H9 (cell line): ENCODE results near the gene C1QB. TPM values are rescaled to one million over a fixed set of nuclear protein-coding genes. Genes with fewer than 3 reads are reported as not detected.

Experiments
- DNase-seq: peaks from one replicate; pipeline ENCODE4 v3.0.0-alpha.2; 2017
- H2AFZ ChIP-seq: one replicate; pipeline ENCODE4 v1.6.1; 2013; ENCODE audit warnings: mild to moderate bottlenecking, low read length, control low read depth, moderate library complexity
- H2AK5ac ChIP-seq: 2 replicates; pipeline ENCODE4 v1.6.1; 2013; ENCODE audit warnings: low read length, control low read depth, mixed read lengths; ENCODE audit not compliant: insufficient read length
- H2BK120ac ChIP-seq: one replicate; pipeline ENCODE4 v1.6.1; 2013; ENCODE audit warnings: low read depth, mild to moderate bottlenecking, low read length, control low read depth, inconsistent platforms; ENCODE audit not compliant: poor library complexity, severe bottlenecking
- H2BK12ac ChIP-seq: 2 replicates; pipeline ENCODE4 v1.6.1; 2013; ENCODE audit warnings: low read length, control low read depth, mixed read lengths, low read depth; ENCODE audit not compliant: insufficient read length
- H2BK15ac ChIP-seq: 2 replicates; pipeline ENCODE4 v1.6.1; 2013; ENCODE audit warnings: low read depth, low read length, control low read depth
- H2BK20ac ChIP-seq: one replicate; pipeline ENCODE4 v1.6.1; 2013; ENCODE audit warnings: low read depth, mild to moderate bottlenecking, low read length, control low read depth, inconsistent platforms; ENCODE audit not compliant: poor library complexity, severe bottlenecking
- H2BK5ac ChIP-seq: 2 replicates; pipeline ENCODE4 v1.6.1; 2013; ENCODE audit warnings: low read length, control low read depth, mixed read lengths; ENCODE audit not compliant: insufficient read length
- H3K14ac ChIP-seq: 2 replicates; pipeline ENCODE4 v1.6.1; 2013; ENCODE audit warnings: low read length, control low read depth; ENCODE audit not compliant: insufficient read depth
- H3K18ac ChIP-seq: 2 replicates; pipeline ENCODE4 v1.6.1; 2013; ENCODE audit warnings: low read depth, mild to moderate bottlenecking, mixed read lengths, low read length, control low read depth; ENCODE audit not compliant: insufficient read length
- H3K23ac ChIP-seq: 2 replicates; pipeline ENCODE4 v1.6.1; 2013; ENCODE audit warnings: low read length, control low read depth, mixed read lengths, low read depth; ENCODE audit not compliant: insufficient read length
- H3K23me2 ChIP-seq: 2 replicates; pipeline ENCODE4 v1.6.1; 2013; ENCODE audit warnings: low read depth, mild to moderate bottlenecking, mixed read lengths, low read length, control low read depth; ENCODE audit not compliant: insufficient read length, poor library complexity, severe bottlenecking
- H3K27ac ChIP-seq: 2 replicates; pipeline ENCODE4 v1.5.1; 2013; ENCODE audit warnings: low read length, control low read depth, mixed read lengths, low read depth; ENCODE audit not compliant: insufficient read length
- H3K27me3 ChIP-seq: 2 replicates; pipeline ENCODE4 v1.6.1; 2013; ENCODE audit warnings: low read length, control low read depth, inconsistent platforms; ENCODE audit not compliant: insufficient read depth
- H3K4ac ChIP-seq: 2 replicates; pipeline ENCODE4 v1.6.1; 2013; ENCODE audit warnings: low read depth, mild to moderate bottlenecking, control low read depth, inconsistent platforms, low read length, moderate library complexity
- H3K4me1 ChIP-seq: 2 replicates; pipeline ENCODE4 v1.6.1; 2013; ENCODE audit warnings: low read length, control low read depth, inconsistent platforms; ENCODE audit not compliant: insufficient read depth
- H3K4me2 ChIP-seq: 2 replicates; pipeline ENCODE4 v1.6.1; 2013; ENCODE audit warnings: low read length, control low read depth, mixed read lengths; ENCODE audit not compliant: insufficient read length, insufficient read depth
- H3K56ac ChIP-seq: 2 replicates; pipeline ENCODE4 v1.6.1; 2013; ENCODE audit warnings: low read depth, mild to moderate bottlenecking, mixed read lengths, low read length, control low read depth; ENCODE audit not compliant: insufficient read length
- H3K79me1 ChIP-seq: 2 replicates; pipeline ENCODE4 v1.6.1; 2013; ENCODE audit warnings: low read depth, mild to moderate bottlenecking, moderate library complexity, low read length, control low read depth, inconsistent platforms; ENCODE audit not compliant: insufficient read depth, poor library complexity, severe bottlenecking
- H3K79me2 ChIP-seq: 2 replicates; pipeline ENCODE4 v1.6.1; 2013; ENCODE audit warnings: low read length, control low read depth, inconsistent platforms; ENCODE audit not compliant: insufficient read depth
- H3K9ac ChIP-seq: 2 replicates; pipeline ENCODE4 v1.6.1; 2013; ENCODE audit warnings: low read length, control low read depth, mixed read lengths; ENCODE audit not compliant: insufficient read length; ENCODE audit errors: extremely low read depth
- H3K9me3 ChIP-seq: one replicate; pipeline ENCODE4 v1.6.1; 2013; ENCODE audit warnings: low read depth, low read length, inconsistent platforms; ENCODE audit not compliant: control insufficient read depth
- H3T11ph ChIP-seq: one replicate; pipeline ENCODE4 v1.6.1; 2013; ENCODE audit warnings: mild to moderate bottlenecking, low read length, control low read depth, inconsistent platforms
- H4K20me1 ChIP-seq: one replicate; pipeline ENCODE4 v1.6.1; 2013; ENCODE audit not compliant: control insufficient read depth, insufficient read length, insufficient read depth
- H4K5ac ChIP-seq: 2 replicates; pipeline ENCODE4 v1.6.1; 2013; ENCODE audit warnings: low read depth, mild to moderate bottlenecking, mixed read lengths, low read length, control low read depth; ENCODE audit not compliant: insufficient read length
- H4K8ac ChIP-seq: replicated peaks from 2 replicates; pipeline ENCODE4 v1.6.1; 2013; ENCODE audit warnings: low read length, control low read depth, mixed read lengths, low read depth; ENCODE audit not compliant: insufficient read length
- H4K91ac ChIP-seq: 2 replicates; pipeline ENCODE4 v1.6.1; 2013; ENCODE audit warnings: low read depth, mild to moderate bottlenecking, moderate library complexity, mixed read lengths, low read length, control low read depth; ENCODE audit not compliant: insufficient read length
- H3K27ac Mint-ChIP-seq, 3 experiments: 2 replicates in 2 of 3; 3 replicates in 1 of 3; pipeline ENCODE4 v1.8.0; 2020 to 2021; ENCODE audit warnings: mixed read lengths in 3 of 3, mild to moderate bottlenecking in 1 of 3, moderate library complexity in 1 of 3
- H3K27me3 Mint-ChIP-seq: 2 replicates; pipeline ENCODE4 v1.8.0; 2021; ENCODE audit warnings: low read depth, mild to moderate bottlenecking, moderate library complexity, mixed read lengths
- H3K36me3 Mint-ChIP-seq, 3 experiments: 2 replicates in 2 of 3; 3 replicates in 1 of 3; pipeline ENCODE4 v1.8.0; 2020 to 2021; ENCODE audit warnings: low read depth in 3 of 3, mixed read lengths in 3 of 3; ENCODE audit not compliant: insufficient read depth in 1 of 3
- H3K4me1 Mint-ChIP-seq, 2 experiments: 2 replicates each; pipeline ENCODE4 v1.8.0; 2020; ENCODE audit warnings: mixed read lengths in 2 of 2
- H3K4me3 Mint-ChIP-seq, 2 experiments: 2 replicates in 1 of 2; 3 replicates in 1 of 2; pipeline ENCODE4 v1.8.0; 2020 to 2021; ENCODE audit warnings: mild to moderate bottlenecking in 2 of 2, mixed read lengths in 2 of 2, moderate library complexity in 1 of 2
- H3K9me3 Mint-ChIP-seq, 2 experiments: 2 replicates in 1 of 2; 3 replicates in 1 of 2; pipeline ENCODE4 v1.8.0; 2020; ENCODE audit warnings: mild to moderate bottlenecking in 2 of 2, mixed read lengths in 2 of 2, moderate library complexity in 1 of 2
- WGBS: extraction: QIAGEN DNeasy Blood & Tissue Kit; methylation state at CpG from one replicate; pipeline ENCODE4 v1.1.7; 2013; ENCODE audit warnings: missing lambda C conversion rate, low lambda C conversion rate, mixed read lengths; ENCODE audit not compliant: insufficient read length; ENCODE audit errors: extremely low coverage; 5-methylcytosine and 5-hydroxymethylcytosine counted together
- total RNA-seq: library from RNA; stranded (reverse); gene quantifications from 2 replicates; pipeline ENCODE4 v1.2.1, GENCODE V29; 2021
- TF ChIP-seq, protein P1 (sequence below): fragments of 200-600 bp; sonication (generic); conservative IDR thresholded peaks from 3 replicates; pipeline ENCODE4 v1.8.0; 2021; ENCODE audit warnings: antibody characterized with exemption, mild to moderate bottlenecking

Gene C1QB
- total RNA-seq, 1 experiment from 2014 or later = not detected

- no CpG with 5 or more reads among the region's 13 CpGs for WGBS
- no peak overlapping the region for H3K4me3 Mint-ChIP-seq
These were observed 25.2 kb downstream of the C1QB start for GRCh38 chr1:22677931-22678896.

More at GRCh38 chr1:22677931-22678896, 25.2 kb downstream of the C1QB start:
- Histone ChIP-seq H3K14ac (no peak overlapping the region), H2BK12ac (no peak overlapping the region), H2AK5ac (no peak overlapping the region), H4K5ac (no peak overlapping the region), H2BK5ac (no peak overlapping the region), H4K20me1 (no peaks in the 10 kb centered on the region), H3T11ph (no peak overlapping the region), H2BK15ac (no peak overlapping the region), H3K4me2 (no peak overlapping the region), H3K9me3 (no peaks in the 10 kb centered on the region), H3K4me1 (peaks cover 7% of the 10 kb centered on the region; the same call in 1 of the 2 replicates), H2BK120ac (no peak overlapping the region), H3K18ac (no peak overlapping the region), H3K4ac (no peak overlapping the region), H3K9ac (no peak overlapping the region), H3K79me2 (no peaks in the 10 kb centered on the region), H3K23me2 (no peaks in the 10 kb centered on the region), H4K8ac (no peak overlapping the region), H3K79me1 (no peaks in the 10 kb centered on the region), H4K91ac (no peak overlapping the region), H3K56ac (no peak overlapping the region), H2AFZ (no peak overlapping the region), H3K27ac (no peak overlapping the region), H3K23ac (no peak overlapping the region), H3K27me3 (no peaks in the 10 kb centered on the region), H2BK20ac (no peak overlapping the region)
- no peak overlapping the region; a peak in 1 of 7 replicates for H3K27ac Mint-ChIP-seq
- H3K9me3 Mint-ChIP-seq = no peaks in the 10 kb centered on the region
- DNase-seq = no peak
- TF ChIP-seq, protein P1, sequence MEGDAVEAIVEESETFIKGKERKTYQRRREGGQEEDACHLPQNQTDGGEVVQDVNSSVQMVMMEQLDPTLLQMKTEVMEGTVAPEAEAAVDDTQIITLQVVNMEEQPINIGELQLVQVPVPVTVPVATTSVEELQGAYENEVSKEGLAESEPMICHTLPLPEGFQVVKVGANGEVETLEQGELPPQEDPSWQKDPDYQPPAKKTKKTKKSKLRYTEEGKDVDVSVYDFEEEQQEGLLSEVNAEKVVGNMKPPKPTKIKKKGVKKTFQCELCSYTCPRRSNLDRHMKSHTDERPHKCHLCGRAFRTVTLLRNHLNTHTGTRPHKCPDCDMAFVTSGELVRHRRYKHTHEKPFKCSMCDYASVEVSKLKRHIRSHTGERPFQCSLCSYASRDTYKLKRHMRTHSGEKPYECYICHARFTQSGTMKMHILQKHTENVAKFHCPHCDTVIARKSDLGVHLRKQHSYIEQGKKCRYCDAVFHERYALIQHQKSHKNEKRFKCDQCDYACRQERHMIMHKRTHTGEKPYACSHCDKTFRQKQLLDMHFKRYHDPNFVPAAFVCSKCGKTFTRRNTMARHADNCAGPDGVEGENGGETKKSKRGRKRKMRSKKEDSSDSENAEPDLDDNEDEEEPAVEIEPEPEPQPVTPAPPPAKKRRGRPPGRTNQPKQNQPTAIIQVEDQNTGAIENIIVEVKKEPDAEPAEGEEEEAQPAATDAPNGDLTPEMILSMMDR = no peak
- peaks cover 0 to 7% of the 10 kb centered on the region in 2 experiments; a peak in 3 of 4 replicates for H3K4me1 Mint-ChIP-seq
- H3K36me3 Mint-ChIP-seq = no peaks in the 10 kb centered on the region
- H3K27me3 Mint-ChIP-seq = peaks cover 5% of the 10 kb centered on the region; the same call in 1 of the 2 replicates
